Smooth muscle cell (in vitro differentiated cells): ENCODE data around the gene FGF11. TPM values are rescaled to one million over a fixed set of nuclear protein-coding genes. Genes with fewer than 3 reads are reported as not detected.

Source experiments
- DNase-seq: peaks from one replicate; lab custom pipeline; 2025; ENCODE audit not compliant: unreplicated experiment; lab: John Stamatoyannopoulos, UW
- H2AFZ ChIP-seq: fragments of 200-600 bp; sonication (generic); 2 replicates; pipeline ENCODE4 v1.6.0; 2016; ENCODE audit warnings: antibody characterized with exemption, low read depth, mild to moderate bottlenecking
- H3F3A ChIP-seq: fragments of 200-600 bp; sonication (generic); 2 replicates; pipeline ENCODE4 v1.6.0; 2017; ENCODE audit warnings: antibody characterized with exemption, low read depth
- H3K27ac ChIP-seq: fragments of 200-600 bp; sonication (generic); 2 replicates; pipeline ENCODE4 v1.5.1; 2016; ENCODE audit warnings: low read depth, mild to moderate bottlenecking
- H3K27me3 ChIP-seq: fragments of 200-600 bp; sonication (generic); 2 replicates; pipeline ENCODE4 v1.6.1; 2016; ENCODE audit warnings: low read depth, mild to moderate bottlenecking
- H3K36me3 ChIP-seq: fragments of 200-600 bp; sonication (generic); 2 replicates; pipeline ENCODE4 v1.5.1; 2016; ENCODE audit warnings: low read depth
- H3K4me1 ChIP-seq: fragments of 200-600 bp; sonication (generic); 2 replicates; pipeline ENCODE4 v1.5.1; 2016; ENCODE audit warnings: low read depth
- H3K4me2 ChIP-seq: fragments of 200-600 bp; sonication (generic); 2 replicates; pipeline ENCODE4 v1.6.0; 2016; ENCODE audit warnings: mild to moderate bottlenecking
- H3K4me3 ChIP-seq: fragments of 200-600 bp; sonication (generic); 2 replicates; pipeline ENCODE4 v1.5.1; 2016; ENCODE audit warnings: mild to moderate bottlenecking
- H3K79me2 ChIP-seq: fragments of 200-600 bp; sonication (generic); 2 replicates; pipeline ENCODE4 v1.6.0; 2016; ENCODE audit warnings: low read depth, mild to moderate bottlenecking
- H3K9ac ChIP-seq: fragments of 200-600 bp; sonication (generic); 2 replicates; pipeline ENCODE4 v1.6.0; 2016; ENCODE audit warnings: low read depth
- H3K9me3 ChIP-seq: fragments of 200-600 bp; sonication (generic); replicated peaks from 2 replicates; pipeline ENCODE4 v1.5.1; 2016; ENCODE audit warnings: low read depth
- H4K20me1 ChIP-seq: fragments of 200-600 bp; sonication (generic); 2 replicates; pipeline ENCODE4 v1.6.0; 2016; ENCODE audit warnings: low read depth
- WGBS: methylation state at CpG from one replicate; pipeline ENCODE4 v1.1.7; 2016; ENCODE audit warnings: low lambda C conversion rate; 5-methylcytosine and 5-hydroxymethylcytosine counted together
- polyA plus RNA-seq: library from polyadenylated mRNA; unstranded; fragments of >200 nt; fragmentation: Nextera tagmentation; extraction: Ambion mirVana; gene quantifications from 2 replicates; pipeline ENCODE4 v1.2.1, GENCODE V29; 2016
- total RNA-seq: library from RNA; depleted of rRNA; stranded (reverse); fragments of >200 nt; gene quantifications from 2 replicates; pipeline ENCODE4 v1.2.3, GENCODE V29; 2014
- TF ChIP-seq, protein P1 (sequence below): fragments of 200-600 bp; sonication (generic); IDR thresholded peaks from 2 replicates; pipeline ENCODE4 v1.5.1; 2017; ENCODE audit warnings: borderline replicate concordance, mild to moderate bottlenecking, antibody characterized with exemption; ENCODE audit not compliant: insufficient read depth, poor library complexity, severe bottlenecking

The FGF11 gene
- total and polyA plus RNA-seq, 2 experiments from 2014 or later = 13.9 to 21.3 TPM

DNA sequence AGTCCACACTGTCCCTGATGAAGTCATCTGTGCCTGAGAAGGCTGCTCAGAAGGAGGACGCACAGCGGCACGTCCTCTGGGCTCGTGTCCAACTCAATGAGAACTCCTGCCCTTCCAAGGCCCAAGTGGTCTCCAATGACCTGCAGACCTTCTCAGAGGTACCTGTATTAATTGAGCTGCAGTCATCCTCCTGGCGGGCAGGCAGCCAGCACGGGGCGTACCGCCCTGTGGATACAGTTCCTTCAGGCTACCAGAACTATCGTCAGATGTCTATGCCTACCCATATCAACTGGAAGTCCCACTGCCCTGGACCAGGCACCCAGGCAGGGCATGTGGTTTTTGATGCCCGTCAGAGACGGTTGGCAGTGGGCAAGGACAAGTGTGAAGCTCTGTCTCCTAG is 7.0 kb upstream of the FGF11 start:
- WGBS = 93% methylated on average over 11 of the region's 11 CpGs
- Histone ChIP-seq H3K9me3 (no peaks in the 10 kb centered on the region), H3K4me2 (no peak overlapping the region), H4K20me1 (no peaks in the 10 kb centered on the region), H3K27ac (no peak overlapping the region), H3K79me2 (no peaks in the 10 kb centered on the region), H3K4me1 (peaks cover 2% of the 10 kb centered on the region), H2AFZ (no peak overlapping the region), H3K27me3 (no peaks in the 10 kb centered on the region), H3K4me3 (no peak overlapping the region), H3F3A (no peaks in the 10 kb centered on the region), H3K36me3 (no peaks in the 10 kb centered on the region), H3K9ac (no peak overlapping the region)
- DNase-seq = no peak
- TF ChIP-seq, protein P1, sequence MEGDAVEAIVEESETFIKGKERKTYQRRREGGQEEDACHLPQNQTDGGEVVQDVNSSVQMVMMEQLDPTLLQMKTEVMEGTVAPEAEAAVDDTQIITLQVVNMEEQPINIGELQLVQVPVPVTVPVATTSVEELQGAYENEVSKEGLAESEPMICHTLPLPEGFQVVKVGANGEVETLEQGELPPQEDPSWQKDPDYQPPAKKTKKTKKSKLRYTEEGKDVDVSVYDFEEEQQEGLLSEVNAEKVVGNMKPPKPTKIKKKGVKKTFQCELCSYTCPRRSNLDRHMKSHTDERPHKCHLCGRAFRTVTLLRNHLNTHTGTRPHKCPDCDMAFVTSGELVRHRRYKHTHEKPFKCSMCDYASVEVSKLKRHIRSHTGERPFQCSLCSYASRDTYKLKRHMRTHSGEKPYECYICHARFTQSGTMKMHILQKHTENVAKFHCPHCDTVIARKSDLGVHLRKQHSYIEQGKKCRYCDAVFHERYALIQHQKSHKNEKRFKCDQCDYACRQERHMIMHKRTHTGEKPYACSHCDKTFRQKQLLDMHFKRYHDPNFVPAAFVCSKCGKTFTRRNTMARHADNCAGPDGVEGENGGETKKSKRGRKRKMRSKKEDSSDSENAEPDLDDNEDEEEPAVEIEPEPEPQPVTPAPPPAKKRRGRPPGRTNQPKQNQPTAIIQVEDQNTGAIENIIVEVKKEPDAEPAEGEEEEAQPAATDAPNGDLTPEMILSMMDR = no peak

DNA sequence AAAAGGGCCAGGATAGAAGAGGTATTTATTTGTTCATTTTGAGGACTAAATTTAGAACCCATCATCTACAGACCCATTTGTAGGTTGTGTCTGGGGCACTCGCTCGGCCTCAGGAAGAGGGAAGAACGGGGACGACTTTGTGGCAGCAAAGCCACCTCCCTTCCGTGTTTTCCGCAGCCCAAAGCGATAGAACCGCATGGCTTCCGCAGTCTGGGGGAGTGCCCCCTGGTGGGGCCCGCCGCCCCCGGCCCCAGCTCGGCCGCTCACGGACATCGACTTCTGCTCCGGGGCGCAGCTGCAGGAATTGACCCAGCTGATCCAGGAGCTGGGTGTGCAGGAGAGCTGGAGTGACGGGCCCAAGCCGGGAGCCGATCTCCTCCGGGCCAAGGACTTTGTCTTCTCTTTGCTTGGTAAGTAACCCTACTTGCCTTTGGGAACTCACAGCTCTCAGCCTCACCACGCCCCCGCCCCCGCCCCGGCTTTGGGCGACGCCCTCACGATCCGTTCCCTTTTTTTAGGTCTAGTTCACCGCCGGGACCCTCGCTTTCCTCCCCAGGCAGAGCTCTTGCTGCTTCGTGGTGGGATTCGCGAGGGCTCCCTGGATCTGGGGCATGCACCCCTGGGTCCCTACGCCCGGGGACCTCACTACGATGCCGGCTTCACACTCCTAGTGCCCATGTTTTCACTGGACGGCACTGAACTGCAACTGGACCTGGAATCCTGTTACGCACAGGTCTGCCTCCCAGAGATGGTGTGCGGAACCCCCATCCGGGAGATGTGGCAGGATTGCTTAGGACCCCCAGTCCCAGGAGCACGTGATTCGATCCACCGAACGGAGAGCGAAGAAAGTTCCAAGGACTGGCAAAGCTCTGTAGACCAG is 3.4 kb upstream of the FGF11 start:
- Histone ChIP-seq H3F3A (peaks cover 9% of the 10 kb centered on the region), H3K36me3 (no peaks in the 10 kb centered on the region), H4K20me1 (peaks cover 4% of the 10 kb centered on the region), H3K4me1 (peaks cover 18% of the 10 kb centered on the region), H3K9ac (peak overlapping the region; percentile 7), H2AFZ (peak overlapping the region; percentile 40), H3K9me3 (no peaks in the 10 kb centered on the region), H3K4me3 (peak overlapping the region; percentile 61), H3K27ac (peak overlapping the region; percentile 70), H3K4me2 (peak overlapping the region; percentile 88), H3K27me3 (no peaks in the 10 kb centered on the region), H3K79me2 (no peaks in the 10 kb centered on the region)
- DNase-seq = no peak
- 8% methylated on average over 45 of the region's 49 CpGs for WGBS
- TF ChIP-seq, protein P1 = peak; percentile 23

DNA sequence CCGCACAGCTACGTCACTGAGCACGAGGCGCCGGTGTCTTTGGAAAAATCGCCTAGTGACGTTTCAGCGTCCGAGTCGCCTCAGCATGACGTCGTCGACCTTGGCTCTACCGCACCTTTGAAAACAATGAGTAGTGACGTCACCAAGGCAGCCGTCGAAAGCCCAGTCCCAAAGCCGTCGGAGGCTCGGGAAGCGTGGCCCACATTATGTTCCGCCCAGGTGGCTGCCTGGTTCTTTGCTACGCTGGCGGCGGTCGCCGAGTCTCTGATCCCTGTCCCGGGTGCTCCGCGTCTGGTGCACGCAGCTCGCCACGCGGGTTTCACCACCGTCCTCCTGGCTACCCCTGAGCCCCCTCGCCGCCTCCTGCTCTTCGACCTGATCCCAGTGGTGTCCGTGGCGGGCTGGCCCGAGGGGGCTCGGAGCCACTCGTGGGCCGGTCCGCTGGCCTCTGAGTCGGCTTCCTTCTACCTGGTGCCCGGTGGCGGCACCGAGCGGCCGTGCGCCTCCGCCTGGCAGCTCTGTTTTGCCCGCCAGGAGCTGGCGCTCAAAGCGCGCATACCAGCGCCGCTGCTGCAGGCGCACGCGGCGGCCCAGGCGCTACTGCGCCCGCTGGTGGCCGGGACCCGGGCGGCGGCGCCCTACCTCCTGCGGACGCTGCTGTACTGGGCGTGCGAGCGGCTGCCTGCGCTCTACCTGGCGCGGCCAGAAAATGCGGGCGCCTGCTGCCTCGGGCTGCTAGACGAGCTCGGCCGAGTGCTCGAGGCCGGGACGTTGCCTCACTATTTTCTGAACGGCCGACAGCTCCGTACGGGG is 2.5 kb upstream of the FGF11 start:
- H3K4me3 ChIP-seq = peak overlapping the region; percentile 61
- H3K4me1 ChIP-seq = peaks cover 22% of the 10 kb centered on the region
- H3K36me3 ChIP-seq = no peaks in the 10 kb centered on the region
- H3F3A ChIP-seq = peaks cover 16% of the 10 kb centered on the region
- no peak for DNase-seq
- peak overlapping the region; percentile 70 for H3K27ac ChIP-seq
- H3K9me3 ChIP-seq = no peaks in the 10 kb centered on the region
- H3K79me2 ChIP-seq = no peaks in the 10 kb centered on the region
- TF ChIP-seq, protein P1 = peak; percentile 68
- H3K27me3 ChIP-seq = no peaks in the 10 kb centered on the region
- H3K9ac ChIP-seq = no peak overlapping the region
- H4K20me1 ChIP-seq = peaks cover 12% of the 10 kb centered on the region
- no peak overlapping the region for H2AFZ ChIP-seq
- H3K4me2 ChIP-seq = peak overlapping the region; percentile 88
- WGBS = 4% methylated on average over 92 of the region's 92 CpGs
